Gastrocnemius medialis (tissue), 4 donors: Measurements from ENCODE around the gene SSC5D.
A peak's percentile ranks its signal among the peaks of the same experiment; 100 is the strongest.

Experiments
- POLR2A ChIP-seq, 2 donors: fragments of 450-650 bp; IDR thresholded peaks; one replicate each; pipeline ENCODE4 v1.6.1; 2017; ENCODE audit warnings: antibody characterized with exemption in 2 of 2, mild to moderate bottlenecking in 2 of 2, moderate library complexity in 2 of 2
- TF ChIP-seq, protein P1 (sequence below), 5 experiments: fragments of 450-650 bp in 3 of 5; fragments of 200-600 bp in 2 of 5; sonication (generic) in 2 of 5; IDR thresholded peaks in 4 of 5; conservative IDR thresholded peaks in 1 of 5; 1 replicate in 4 of 5; 2 replicates in 1 of 5; pipeline ENCODE4 v1.5.1; 2016 to 2019; ENCODE audit warnings: antibody characterized with exemption in 5 of 5, mild to moderate bottlenecking in 3 of 5, moderate library complexity in 3 of 5

DNA sequence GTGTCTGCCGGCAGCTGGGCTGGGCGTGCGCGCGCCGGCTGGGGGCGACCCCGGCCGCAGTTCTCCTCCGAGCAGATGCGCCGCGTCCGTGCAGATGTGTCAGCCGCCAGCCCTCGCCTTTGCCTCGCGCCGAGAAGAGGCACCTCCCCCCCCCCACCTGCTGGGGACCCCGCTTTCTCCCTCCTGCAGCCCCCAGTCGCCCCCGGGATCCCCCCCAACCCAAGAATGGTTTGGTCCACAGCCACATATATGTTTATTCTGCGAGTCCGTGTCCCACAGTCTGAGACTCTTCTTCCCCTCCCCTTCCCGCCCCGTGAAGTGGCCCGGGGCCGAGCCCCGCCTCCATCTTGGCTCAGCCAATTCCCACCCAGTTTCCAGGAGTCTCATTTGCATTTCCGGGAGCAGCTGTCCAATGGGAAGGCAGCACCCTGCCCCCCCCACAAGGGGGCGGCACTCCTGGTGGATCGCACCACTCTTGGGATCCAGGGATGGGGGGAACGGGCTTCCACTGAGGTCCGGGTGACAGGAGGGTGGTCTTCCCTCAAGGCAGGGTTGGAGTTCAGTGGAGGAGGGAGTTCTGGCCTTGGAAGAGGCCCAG, 35.4 kb upstream of the SSC5D start:
- TF ChIP-seq, protein P1, sequence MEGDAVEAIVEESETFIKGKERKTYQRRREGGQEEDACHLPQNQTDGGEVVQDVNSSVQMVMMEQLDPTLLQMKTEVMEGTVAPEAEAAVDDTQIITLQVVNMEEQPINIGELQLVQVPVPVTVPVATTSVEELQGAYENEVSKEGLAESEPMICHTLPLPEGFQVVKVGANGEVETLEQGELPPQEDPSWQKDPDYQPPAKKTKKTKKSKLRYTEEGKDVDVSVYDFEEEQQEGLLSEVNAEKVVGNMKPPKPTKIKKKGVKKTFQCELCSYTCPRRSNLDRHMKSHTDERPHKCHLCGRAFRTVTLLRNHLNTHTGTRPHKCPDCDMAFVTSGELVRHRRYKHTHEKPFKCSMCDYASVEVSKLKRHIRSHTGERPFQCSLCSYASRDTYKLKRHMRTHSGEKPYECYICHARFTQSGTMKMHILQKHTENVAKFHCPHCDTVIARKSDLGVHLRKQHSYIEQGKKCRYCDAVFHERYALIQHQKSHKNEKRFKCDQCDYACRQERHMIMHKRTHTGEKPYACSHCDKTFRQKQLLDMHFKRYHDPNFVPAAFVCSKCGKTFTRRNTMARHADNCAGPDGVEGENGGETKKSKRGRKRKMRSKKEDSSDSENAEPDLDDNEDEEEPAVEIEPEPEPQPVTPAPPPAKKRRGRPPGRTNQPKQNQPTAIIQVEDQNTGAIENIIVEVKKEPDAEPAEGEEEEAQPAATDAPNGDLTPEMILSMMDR (IDR thresholded peaks at IDR 0.05 in 4 of 5, conservative IDR thresholded peaks at IDR 0.05 in 1 of 5) = peak in 1 of 5 experiments; percentile 29
- no peak for TF ChIP-seq POLR2A (IDR thresholded peaks at IDR 0.05)
